K562 (cell line): ENCODE data around the gene SORCS2. TPM values are rescaled to one million over a fixed set of nuclear protein-coding genes. Genes with fewer than 3 reads are reported as not detected.

Source experiments
- ATAC-seq: fragments of 200-7000 bp; cut with Tn5 transposase; 3 replicates; pipeline ENCODE4 v1.9.1; 2020; ENCODE audit warnings: moderate library complexity
- BruUV-seq: library from RNA; stranded (reverse); fragments of 400-500 nt; replicated peaks from 2 replicates; lab custom pipeline; 2021; lab: Mats Ljungman, UMichigan
- CTCF ChIA-PET: fragments of 300-600 bp; formaldehyde crosslinking; extraction: SDS; loops from one replicate; lab custom pipeline; 2021; ENCODE audit warnings: low intra/inter-chr PET ratio; lab: Yijun Ruan, JAX
- POLR2A ChIA-PET: fragments of 300-600, 350-650 bp; sonication (Branson Sonifier 250); formaldehyde crosslinking; extraction: SDS; loops from one replicate; lab custom pipeline; 2021; ENCODE audit warnings: antibody characterized with exemption, inconsistent platforms; lab: Yijun Ruan, JAX
- DNase-seq, 4 experiments: peaks; one replicate each; pipeline versions ENCODE4 v3.0.0 to v3.0.0-alpha.2; 2011 to 2018; ENCODE audit warnings: low spot score in 3 of 4, mixed read lengths in 3 of 4; ENCODE audit errors: extremely low read depth in 1 of 4
- FAIRE-seq: peaks from 2 replicates; lab custom pipeline; 2011; peaks lifted over from hg19 to GRCh38; lab: Jason Lieb, UNC
- H2AFZ ChIP-seq: 2 replicates; pipeline ENCODE4 v1.6.0; 2011; ENCODE audit warnings: low read depth, low read length, control low read depth, inconsistent platforms
- H3K27ac ChIP-seq: fragments of 200-600 bp; 3 replicates; pipeline ENCODE4 v1.8.0; 2011; ENCODE audit warnings: low read depth, mild to moderate bottlenecking, control low read depth, inconsistent platforms, low read length, moderate library complexity, mixed read lengths; ENCODE audit errors: extremely low read depth
- H3K27me3 ChIP-seq, 2 experiments: fragments of 300-600 bp in 1 of 2; 2 replicates in 1 of 2; 3 replicates in 1 of 2; pipeline versions ENCODE4 v1.6.0 to v1.8.0; 2011; ENCODE audit warnings: inconsistent platforms in 2 of 2, low read length in 2 of 2, mild to moderate bottlenecking in 1 of 2, mixed read lengths in 1 of 2, moderate library complexity in 1 of 2; ENCODE audit not compliant: control insufficient read depth in 2 of 2, insufficient read depth in 2 of 2
- H3K36me3 ChIP-seq: fragments of 300-600 bp; 3 replicates; pipeline ENCODE4 v1.8.0; 2011; ENCODE audit warnings: mild to moderate bottlenecking, low read length, inconsistent platforms; ENCODE audit not compliant: control insufficient read depth, insufficient read depth
- H3K4me1 ChIP-seq, 2 experiments: fragments of 200-600 bp in 1 of 2; replicated peaks in 1 of 2; 2 replicates in 1 of 2; 3 replicates in 1 of 2; pipeline versions ENCODE4 v1.5.1 to v1.8.0; 2011; ENCODE audit warnings: inconsistent platforms in 2 of 2, low read length in 2 of 2, mild to moderate bottlenecking in 1 of 2, mixed read lengths in 1 of 2, moderate library complexity in 1 of 2; ENCODE audit not compliant: control insufficient read depth in 2 of 2, insufficient read depth in 2 of 2
- H3K4me2 ChIP-seq: 2 replicates; pipeline ENCODE4 v1.6.1; 2011; ENCODE audit warnings: low read length, control low read depth, inconsistent platforms, mixed read lengths; ENCODE audit not compliant: insufficient read depth
- H3K4me3 ChIP-seq: fragments of 200-600 bp; sonication (generic), shearing (Covaris generic); 2 replicates; pipeline ENCODE4 v1.5.1; 2016; ENCODE audit warnings: control low read depth, inconsistent platforms
- H3K79me2 ChIP-seq: fragments of 200-600 bp; 3 replicates; pipeline ENCODE4 v1.8.0; 2011; ENCODE audit warnings: low read length, inconsistent platforms; ENCODE audit not compliant: control insufficient read depth, insufficient read depth
- H3K9ac ChIP-seq, 2 experiments: 2 replicates each; pipeline versions ENCODE4 v1.6.0 to v1.6.1; 2011; ENCODE audit warnings: low read depth in 2 of 2, low read length in 2 of 2, control low read depth in 1 of 2, inconsistent platforms in 1 of 2, mild to moderate bottlenecking in 1 of 2, mixed read lengths in 1 of 2; ENCODE audit not compliant: insufficient read depth in 1 of 2
- H3K9me1 ChIP-seq: one replicate; pipeline ENCODE4 v1.6.0; 2011; ENCODE audit warnings: inconsistent platforms, mild to moderate bottlenecking, low read length, moderate library complexity; ENCODE audit not compliant: control insufficient read depth, insufficient read depth
- H3K9me3 ChIP-seq: replicated peaks from 2 replicates; pipeline ENCODE4 v1.5.1; 2011; ENCODE audit warnings: low read depth, low read length, inconsistent platforms; ENCODE audit not compliant: control insufficient read depth, insufficient read depth
- H4K20me1 ChIP-seq: replicated peaks from 2 replicates; pipeline ENCODE4 v1.6.1; 2011; ENCODE audit warnings: low read length, inconsistent platforms, mixed read lengths; ENCODE audit not compliant: control insufficient read depth, insufficient read depth
- CHAMP1 ChIP-seq: fragments of 450-650 bp; IDR thresholded peaks from 2 replicates; pipeline ENCODE4 v1.6.1; 2016; ENCODE audit warnings: mild to moderate bottlenecking
- FOXK1 ChIP-seq: sonication (generic); formaldehyde crosslinking; IDR thresholded peaks from 2 replicates; pipeline ENCODE4 v1.8.0; 2022; ENCODE audit warnings: missing genetic modification reagents, mild to moderate bottlenecking, borderline replicate concordance
- JUN ChIP-seq, 2 experiments: sonication (generic) in 1 of 2; formaldehyde crosslinking in 1 of 2; IDR thresholded peaks; 2 replicates each; pipeline versions ENCODE4 v1.6.1 to v1.8.0; 2012 to 2022; ENCODE audit warnings: borderline replicate concordance in 2 of 2, mild to moderate bottlenecking in 2 of 2, improper control_type of control experiment in 1 of 2, low read depth in 1 of 2, low read length in 1 of 2, missing genetic modification reagents in 1 of 2
- RB1 ChIP-seq: fragments of 450-650 bp; IDR thresholded peaks from 2 replicates; pipeline ENCODE4 v1.6.1; 2017; ENCODE audit warnings: low read depth, mild to moderate bottlenecking
- SREBF1 ChIP-seq: fragments of 150-350 bp; IDR thresholded peaks from 2 replicates; pipeline ENCODE4 v1.6.1; 2014; ENCODE audit warnings: antibody characterized with exemption, low read depth, low read length, borderline replicate concordance
- SRF ChIP-seq, 2 experiments: fragments of 250-450, 450-650 bp in 1 of 2; sonication (Bioruptor Pico) in 1 of 2; sonication (generic) in 1 of 2; formaldehyde crosslinking; IDR thresholded peaks; 2 replicates each; pipeline versions ENCODE4 v1.5.0 to v1.5.1; 2020 to 2022; ENCODE audit warnings: mild to moderate bottlenecking in 1 of 2, missing genetic modification reagents in 1 of 2
- SRSF3 ChIP-seq: fragments of 200-400 bp; formaldehyde crosslinking; IDR thresholded peaks from 2 replicates; pipeline ENCODE4 v1.6.1; 2016; ENCODE audit warnings: mild to moderate bottlenecking, low read length, moderate library complexity; ENCODE audit not compliant: insufficient read depth
- TCFL5 ChIP-seq: fragments of 250-450 bp; sonication (Bioruptor Pico); conservative IDR thresholded peaks from 2 replicates; pipeline ENCODE4 v1.6.1; 2021; ENCODE audit warnings: mild to moderate bottlenecking, moderate library complexity, matching md5 sums
- ZNF695 ChIP-seq: fragments of 450-650 bp; formaldehyde crosslinking; IDR thresholded peaks from 2 replicates; pipeline ENCODE4 v1.4.0; 2020; ENCODE audit warnings: mild to moderate bottlenecking, moderate library complexity
- whole genome bisulfite sequencing: fragments of 100-300 bp; shearing (Covaris generic); methylation state at CpG from one replicate; pipeline ENCODE4 v1.1.6; 2016; ENCODE audit warnings: low coverage, mixed read lengths; ENCODE audit not compliant: insufficient coverage; ENCODE audit errors: missing lambda C conversion rate; 5-methylcytosine and 5-hydroxymethylcytosine counted together
- in situ Hi-C: fragments of 300-500 bp; cut with MboI; formaldehyde crosslinking; loops from 4 replicates; pipeline ENCODE4 v1.15.0; 2018; ENCODE audit warnings: inconsistent platforms, mixed read lengths
- intact Hi-C: fragments of 100-400 bp; cut with micrococcal nuclease; formaldehyde crosslinking; loops from 2 replicates; pipeline ENCODE4 v1.14.2; 2022
- polyA plus RNA-seq, 8 experiments: library from polyadenylated mRNA; depleted of rRNA in 4 of 8; stranded (reverse) in 5 of 8; unstranded in 3 of 8; fragments of >200 nt; fragmentation: Nextera tagmentation in 2 of 8; fragmentation: Illumina TruSeq in 1 of 8; extraction: Ambion mirVana in 2 of 8; extraction: Trizol in 1 of 8; gene quantifications; 2 replicates each; pipeline versions ENCODE4 v1.2.1 to v1.2.3, GENCODE V29; 2011 to 2014; ENCODE audit warnings: inconsistent platforms in 1 of 8, missing spikeins in 1 of 8
- total RNA-seq, 7 experiments: library from RNA; depleted of rRNA in 6 of 7; stranded (reverse); fragments of >200 nt in 6 of 7; fragmentation: Illumina TruSeq in 2 of 7; extraction: Trizol in 2 of 7; gene quantifications; 2 replicates each; pipeline versions ENCODE4 v1.2.1 to v1.2.3, GENCODE V29; 2011 to 2021; ENCODE audit warnings: low replicate concordance in 1 of 7
- TF ChIP-seq, protein P1 (sequence below): sonication (generic); formaldehyde crosslinking; IDR thresholded peaks from 2 replicates; pipeline ENCODE4 v1.8.0; 2022; ENCODE audit warnings: mild to moderate bottlenecking, missing genetic modification reagents
- TF ChIP-seq, protein P2 (sequence below): fragments of 250-450 bp; sonication (Bioruptor Pico); IDR thresholded peaks from 2 replicates; pipeline ENCODE4 v1.4.0; 2020; ENCODE audit warnings: mild to moderate bottlenecking, moderate library complexity
- TF ChIP-seq, protein P3 (sequence below): fragments of 450-650 bp; IDR thresholded peaks from 2 replicates; pipeline ENCODE4 v1.6.1; 2016; ENCODE audit warnings: low read depth, mild to moderate bottlenecking, moderate library complexity

SORCS2 gene
- total and polyA plus RNA-seq, 9 of the 15 experiments (the other 6 are each of a cell fraction or from before 2014, with no cell fraction given), result not detected

- intact Hi-C loops, result no loop called here
- no peak for ATAC-seq
- in situ Hi-C loops, result no loop called here
- WGBS, result 0% methylated on average over 20 of the region's 20 CpGs
- ChIA-PET CTCF (no interaction called here), POLR2A (interaction anchor here (0.7 kb wide), 1 partner anchor 17 kb away, joined by 3 read pairs; no protein-coding TSS in a partner anchor)
- Histone ChIP-seq H3K4me3 (no peak overlapping the region), H3K27me3 (peaks cover 22 to 80% of the 10 kb centered on the region in 2 experiments), H4K20me1 (peaks cover 4% of the 10 kb centered on the region; the same call in 1 of the 2 replicates), H3K9ac (no peak overlapping the region), H3K27ac (no peak overlapping the region), H3K9me3 (no peaks in the 10 kb centered on the region), H2AFZ (no peak overlapping the region), H3K4me2 (no peak overlapping the region), H3K36me3 (no peaks in the 10 kb centered on the region), H3K9me1 (no peaks in the 10 kb centered on the region), H3K79me2 (no peaks in the 10 kb centered on the region), H3K4me1 (no peaks in the 10 kb centered on the region)
- DNase-seq, result no peak
- no TSS peak for BruUV-seq
- no peak for FAIRE-seq
- TF ChIP-seq SREBF1 (no peak), SRF (CRISPR knock-in tag; IDR thresholded peaks at IDR 0.05) (no peak), FOXK1 (CRISPR knock-in tag) (no peak), ZNF695 (CRISPR knock-in tag) (no peak), TCFL5 (CRISPR knock-in tag) (no peak), SRSF3 (no peak), CHAMP1 (no peak), RB1 (no peak), JUN (IDR thresholded peaks at IDR 0.05; ENCODE audit: borderline replicate concordance, low read depth, low read length) (no peak), JUN (CRISPR knock-in tag; IDR thresholded peaks at IDR 0.05; ENCODE audit: borderline replicate concordance) (no peak)
- TF ChIP-seq, protein P1, sequence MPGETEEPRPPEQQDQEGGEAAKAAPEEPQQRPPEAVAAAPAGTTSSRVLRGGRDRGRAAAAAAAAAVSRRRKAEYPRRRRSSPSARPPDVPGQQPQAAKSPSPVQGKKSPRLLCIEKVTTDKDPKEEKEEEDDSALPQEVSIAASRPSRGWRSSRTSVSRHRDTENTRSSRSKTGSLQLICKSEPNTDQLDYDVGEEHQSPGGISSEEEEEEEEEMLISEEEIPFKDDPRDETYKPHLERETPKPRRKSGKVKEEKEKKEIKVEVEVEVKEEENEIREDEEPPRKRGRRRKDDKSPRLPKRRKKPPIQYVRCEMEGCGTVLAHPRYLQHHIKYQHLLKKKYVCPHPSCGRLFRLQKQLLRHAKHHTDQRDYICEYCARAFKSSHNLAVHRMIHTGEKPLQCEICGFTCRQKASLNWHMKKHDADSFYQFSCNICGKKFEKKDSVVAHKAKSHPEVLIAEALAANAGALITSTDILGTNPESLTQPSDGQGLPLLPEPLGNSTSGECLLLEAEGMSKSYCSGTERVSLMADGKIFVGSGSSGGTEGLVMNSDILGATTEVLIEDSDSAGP, result no peak
- TF ChIP-seq, protein P2, sequence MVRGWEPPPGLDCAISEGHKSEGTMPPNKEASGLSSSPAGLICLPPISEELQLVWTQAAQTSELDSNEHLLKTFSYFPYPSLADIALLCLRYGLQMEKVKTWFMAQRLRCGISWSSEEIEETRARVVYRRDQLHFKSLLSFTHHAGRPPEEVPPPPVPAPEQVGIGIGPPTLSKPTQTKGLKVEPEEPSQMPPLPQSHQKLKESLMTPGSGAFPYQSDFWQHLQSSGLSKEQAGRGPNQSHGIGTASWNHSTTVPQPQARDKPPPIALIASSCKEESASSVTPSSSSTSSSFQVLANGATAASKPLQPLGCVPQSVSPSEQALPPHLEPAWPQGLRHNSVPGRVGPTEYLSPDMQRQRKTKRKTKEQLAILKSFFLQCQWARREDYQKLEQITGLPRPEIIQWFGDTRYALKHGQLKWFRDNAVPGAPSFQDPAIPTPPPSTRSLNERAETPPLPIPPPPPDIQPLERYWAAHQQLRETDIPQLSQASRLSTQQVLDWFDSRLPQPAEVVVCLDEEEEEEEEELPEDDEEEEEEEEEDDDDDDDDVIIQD (CRISPR knock-in tag), result no peak
- TF ChIP-seq, protein P3, sequence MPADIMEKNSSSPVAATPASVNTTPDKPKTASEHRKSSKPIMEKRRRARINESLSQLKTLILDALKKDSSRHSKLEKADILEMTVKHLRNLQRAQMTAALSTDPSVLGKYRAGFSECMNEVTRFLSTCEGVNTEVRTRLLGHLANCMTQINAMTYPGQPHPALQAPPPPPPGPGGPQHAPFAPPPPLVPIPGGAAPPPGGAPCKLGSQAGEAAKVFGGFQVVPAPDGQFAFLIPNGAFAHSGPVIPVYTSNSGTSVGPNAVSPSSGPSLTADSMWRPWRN, result no peak
These were observed 109.7 kb downstream of the SORCS2 start for GRCh38 chr4:7301846-7302630.
